ENCODE data around the gene SLC8A1.

DNA sequence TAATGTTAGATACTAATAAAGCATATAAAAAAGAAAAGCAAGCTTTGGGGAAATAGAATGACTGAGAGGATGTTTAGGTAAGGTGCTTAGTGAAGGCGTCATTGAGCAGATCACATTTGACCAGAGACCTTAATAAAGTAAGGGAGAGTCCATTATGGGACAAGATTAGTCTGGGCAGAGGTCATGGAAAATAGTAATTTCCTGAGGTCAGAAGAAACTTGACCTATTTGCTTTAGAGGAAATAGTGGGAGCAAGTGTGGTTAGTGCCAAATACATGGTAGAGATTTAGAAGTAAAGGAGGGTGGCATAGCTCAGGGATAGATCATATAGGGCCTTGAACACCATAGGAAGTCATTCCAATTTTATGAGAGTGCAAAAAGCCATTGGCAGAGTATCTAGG lies 24.5 kb upstream of the SLC8A1 start:
- TF ChIP-seq, protein P1, sequence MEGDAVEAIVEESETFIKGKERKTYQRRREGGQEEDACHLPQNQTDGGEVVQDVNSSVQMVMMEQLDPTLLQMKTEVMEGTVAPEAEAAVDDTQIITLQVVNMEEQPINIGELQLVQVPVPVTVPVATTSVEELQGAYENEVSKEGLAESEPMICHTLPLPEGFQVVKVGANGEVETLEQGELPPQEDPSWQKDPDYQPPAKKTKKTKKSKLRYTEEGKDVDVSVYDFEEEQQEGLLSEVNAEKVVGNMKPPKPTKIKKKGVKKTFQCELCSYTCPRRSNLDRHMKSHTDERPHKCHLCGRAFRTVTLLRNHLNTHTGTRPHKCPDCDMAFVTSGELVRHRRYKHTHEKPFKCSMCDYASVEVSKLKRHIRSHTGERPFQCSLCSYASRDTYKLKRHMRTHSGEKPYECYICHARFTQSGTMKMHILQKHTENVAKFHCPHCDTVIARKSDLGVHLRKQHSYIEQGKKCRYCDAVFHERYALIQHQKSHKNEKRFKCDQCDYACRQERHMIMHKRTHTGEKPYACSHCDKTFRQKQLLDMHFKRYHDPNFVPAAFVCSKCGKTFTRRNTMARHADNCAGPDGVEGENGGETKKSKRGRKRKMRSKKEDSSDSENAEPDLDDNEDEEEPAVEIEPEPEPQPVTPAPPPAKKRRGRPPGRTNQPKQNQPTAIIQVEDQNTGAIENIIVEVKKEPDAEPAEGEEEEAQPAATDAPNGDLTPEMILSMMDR (IDR thresholded peaks at IDR 0.05; ENCODE audit: insufficient read depth, low read length): no peak
- TF ChIP-seq, protein P2, sequence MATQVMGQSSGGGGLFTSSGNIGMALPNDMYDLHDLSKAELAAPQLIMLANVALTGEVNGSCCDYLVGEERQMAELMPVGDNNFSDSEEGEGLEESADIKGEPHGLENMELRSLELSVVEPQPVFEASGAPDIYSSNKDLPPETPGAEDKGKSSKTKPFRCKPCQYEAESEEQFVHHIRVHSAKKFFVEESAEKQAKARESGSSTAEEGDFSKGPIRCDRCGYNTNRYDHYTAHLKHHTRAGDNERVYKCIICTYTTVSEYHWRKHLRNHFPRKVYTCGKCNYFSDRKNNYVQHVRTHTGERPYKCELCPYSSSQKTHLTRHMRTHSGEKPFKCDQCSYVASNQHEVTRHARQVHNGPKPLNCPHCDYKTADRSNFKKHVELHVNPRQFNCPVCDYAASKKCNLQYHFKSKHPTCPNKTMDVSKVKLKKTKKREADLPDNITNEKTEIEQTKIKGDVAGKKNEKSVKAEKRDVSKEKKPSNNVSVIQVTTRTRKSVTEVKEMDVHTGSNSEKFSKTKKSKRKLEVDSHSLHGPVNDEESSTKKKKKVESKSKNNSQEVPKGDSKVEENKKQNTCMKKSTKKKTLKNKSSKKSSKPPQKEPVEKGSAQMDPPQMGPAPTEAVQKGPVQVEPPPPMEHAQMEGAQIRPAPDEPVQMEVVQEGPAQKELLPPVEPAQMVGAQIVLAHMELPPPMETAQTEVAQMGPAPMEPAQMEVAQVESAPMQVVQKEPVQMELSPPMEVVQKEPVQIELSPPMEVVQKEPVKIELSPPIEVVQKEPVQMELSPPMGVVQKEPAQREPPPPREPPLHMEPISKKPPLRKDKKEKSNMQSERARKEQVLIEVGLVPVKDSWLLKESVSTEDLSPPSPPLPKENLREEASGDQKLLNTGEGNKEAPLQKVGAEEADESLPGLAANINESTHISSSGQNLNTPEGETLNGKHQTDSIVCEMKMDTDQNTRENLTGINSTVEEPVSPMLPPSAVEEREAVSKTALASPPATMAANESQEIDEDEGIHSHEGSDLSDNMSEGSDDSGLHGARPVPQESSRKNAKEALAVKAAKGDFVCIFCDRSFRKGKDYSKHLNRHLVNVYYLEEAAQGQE (IDR thresholded peaks at IDR 0.05; ENCODE audit: insufficient replicate concordance, low read depth): no peak
- TF ChIP-seq SPI1 (IDR thresholded peaks at IDR 0.05; ENCODE audit: borderline replicate concordance, low read depth) (no peak), POLR2AphosphoS5 (IDR thresholded peaks at IDR 0.05; ENCODE audit: low read depth) (no peak)

Data from HL-60 (cell line).